Measurements from ENCODE around the gene SIGLEC12. TPM values are rescaled to one million over a fixed set of nuclear protein-coding genes. Genes with fewer than 3 reads are reported as not detected.
"Not testable (repeated sequence)": the region's sequence is repeated elsewhere in the genome, so short reads cannot be mapped to it uniquely, and the experiment has no call there.

The SIGLEC12 gene
- total RNA-seq, 2 experiments from 2014 or later = 0.98 to 3.9 TPM

DNA sequence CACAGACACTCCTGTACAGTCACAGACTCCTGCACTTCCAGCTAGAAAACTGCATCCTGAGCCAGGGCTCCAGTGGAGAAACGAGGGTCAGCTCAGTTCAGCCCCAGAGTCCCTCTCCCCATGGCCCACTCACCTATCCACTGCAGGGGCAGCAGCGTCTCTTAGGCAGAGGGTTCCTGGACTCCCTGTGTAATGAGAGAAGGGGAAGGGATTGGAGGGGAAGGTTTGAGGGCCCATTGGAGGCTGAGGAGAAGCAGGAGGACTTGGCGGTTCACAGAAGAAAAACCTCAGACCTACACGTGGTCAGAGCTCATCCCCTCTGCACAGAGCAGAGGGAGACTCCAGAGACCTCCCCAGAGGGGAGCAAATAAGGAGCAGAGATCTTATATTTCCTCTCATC, 32.4 kb downstream of the SIGLEC12 start:
- DNase-seq (no peak), ATAC-seq (no peak)
- H3K36me3 Mint-ChIP-seq = peaks cover 5% of the 10 kb centered on the region
- H3K9me3 Mint-ChIP-seq (ENCODE audit: low read depth) = no peaks in the 10 kb centered on the region
- CTCF ChIA-PET = interaction anchor here (1.4 to 2.3 kb wide), 4 partner anchors 29 to 235 kb away, joined by 3 to 12 read pairs (median 8); no protein-coding TSS in a partner anchor
- peaks cover 29% of the 10 kb centered on the region for H3K4me1 Mint-ChIP-seq
- no peak overlapping the region for H3K4me3 Mint-ChIP-seq
- H3K27ac Mint-ChIP-seq = no peak overlapping the region
- peaks cover 40% of the 10 kb centered on the region for H3K27me3 Mint-ChIP-seq

- CTCF ChIA-PET = interaction anchor here (1.2 to 2.3 kb wide), 5 partner anchors 29 to 236 kb away, joined by 3 to 12 read pairs (median 5); no protein-coding TSS in a partner anchor
- Mint-ChIP-seq H3K27me3 (peaks cover 42% of the 10 kb centered on the region), H3K36me3 (peaks cover 5% of the 10 kb centered on the region), H3K4me3 (no peak overlapping the region), H3K9me3 (ENCODE audit: low read depth) (no peaks in the 10 kb centered on the region), H3K4me1 (peaks cover 31% of the 10 kb centered on the region), H3K27ac (no peak overlapping the region)
- no peak for ATAC-seq
- no peak for DNase-seq
Observed at GRCh38 chr19:51468545-51468920, 33.1 kb downstream of the SIGLEC12 start.

GRCh38 chr19:51467864-51468544, 33.6 kb downstream of the SIGLEC12 start:
- CTCF ChIA-PET = interaction anchor here (1.0 to 2.3 kb wide), 5 partner anchors 47 to 236 kb away, joined by 3 to 12 read pairs (median 3); no protein-coding TSS in a partner anchor
- H3K27ac Mint-ChIP-seq = no peak overlapping the region
- H3K4me3 Mint-ChIP-seq = no peak overlapping the region
- H3K9me3 Mint-ChIP-seq (ENCODE audit: low read depth) = no peaks in the 10 kb centered on the region
- peaks cover 47% of the 10 kb centered on the region for H3K27me3 Mint-ChIP-seq
- H3K4me1 Mint-ChIP-seq = peaks cover 36% of the 10 kb centered on the region
- DNase-seq = no peak
- H3K36me3 Mint-ChIP-seq = peaks cover 5% of the 10 kb centered on the region
- no peak for ATAC-seq

- ATAC-seq (no peak), DNase-seq (no peak)
- H3K4me1 Mint-ChIP-seq = peaks cover 39% of the 10 kb centered on the region
- H3K9me3 Mint-ChIP-seq (ENCODE audit: low read depth) = no peaks in the 10 kb centered on the region
- no peak overlapping the region for H3K4me3 Mint-ChIP-seq
- H3K27ac Mint-ChIP-seq = no peak overlapping the region
- H3K27me3 Mint-ChIP-seq = peaks cover 49% of the 10 kb centered on the region
- peaks cover 5% of the 10 kb centered on the region for H3K36me3 Mint-ChIP-seq
- CTCF ChIA-PET = interaction anchor here (2.3 kb wide), 1 partner anchor 190 kb away, joined by 12 read pairs; no protein-coding TSS in a partner anchor
Observed at GRCh38 chr19:51466723-51467122, 34.9 kb downstream of the SIGLEC12 start.

DNA sequence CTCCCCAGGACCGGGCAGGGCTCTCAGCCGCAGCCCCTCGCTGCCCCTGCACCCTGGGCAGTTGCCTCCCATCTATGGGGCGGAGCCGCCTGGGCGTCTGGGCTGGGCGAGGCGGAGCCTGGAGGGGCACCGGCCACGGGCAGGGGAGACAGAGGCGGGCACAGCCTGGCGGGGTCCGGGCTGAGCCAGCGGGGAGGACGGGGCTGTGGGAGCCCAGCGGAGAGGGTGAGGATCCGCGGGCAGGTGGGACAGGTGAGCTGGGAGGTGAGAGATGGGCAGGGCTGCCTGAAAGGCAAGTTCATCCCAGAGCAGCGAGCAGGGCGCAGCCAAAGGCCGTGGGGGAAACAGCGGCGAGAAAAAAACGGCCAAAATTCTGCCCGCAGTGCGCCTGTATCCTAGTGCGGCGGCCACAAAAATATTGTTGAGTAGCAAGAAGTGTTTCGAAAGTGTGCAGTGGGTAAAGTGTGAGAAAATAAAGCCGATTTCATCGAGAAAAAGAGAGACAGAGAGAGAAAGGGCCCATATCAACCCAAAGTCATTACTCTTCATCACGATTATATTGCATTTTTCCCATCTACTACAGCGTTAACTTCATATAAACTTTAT, 37.5 kb downstream of the SIGLEC12 start:
- H3K9me3 Mint-ChIP-seq (ENCODE audit: low read depth); H3K36me3 Mint-ChIP-seq; H3K27ac Mint-ChIP-seq; CTCF ChIA-PET; DNase-seq; H3K4me3 Mint-ChIP-seq: not testable (repeated sequence)
- ATAC-seq = peak; percentile 67
- Mint-ChIP-seq H3K4me1 (peaks cover 44% of the 10 kb centered on the region), H3K27me3 (peaks cover 53% of the 10 kb centered on the region)

GRCh38 chr19:51462681-51463080, 38.9 kb downstream of the SIGLEC12 start:
- Mint-ChIP-seq H3K9me3 (ENCODE audit: low read depth) (no peaks in the 10 kb centered on the region), H3K27me3 (peaks cover 51% of the 10 kb centered on the region), H3K4me3 (no peak overlapping the region), H3K27ac (no peak overlapping the region), H3K4me1 (peaks cover 30% of the 10 kb centered on the region), H3K36me3 (peaks cover 5% of the 10 kb centered on the region)
- no peak for DNase-seq
- ATAC-seq = no peak
- CTCF ChIA-PET = interaction anchor here (0.7 to 1.7 kb wide), 5 partner anchors 10 to 53 kb away, joined by 3 to 8 read pairs (median 3); no protein-coding TSS in a partner anchor

- Mint-ChIP-seq H3K4me3 (no peak overlapping the region), H3K4me1 (peaks cover 27% of the 10 kb centered on the region), H3K27ac (no peak overlapping the region), H3K27me3 (peaks cover 47% of the 10 kb centered on the region), H3K36me3 (peaks cover 5% of the 10 kb centered on the region), H3K9me3 (ENCODE audit: low read depth) (no peaks in the 10 kb centered on the region)
- ATAC-seq (no peak), DNase-seq (no peak)
- CTCF ChIA-PET = interaction anchor here (0.6 to 1.7 kb wide), 3 partner anchors 11 to 42 kb away, joined by 3 to 8 read pairs (median 5); no protein-coding TSS in a partner anchor
Observed at GRCh38 chr19:51462276-51462675, 39.3 kb downstream of the SIGLEC12 start.

DNA sequence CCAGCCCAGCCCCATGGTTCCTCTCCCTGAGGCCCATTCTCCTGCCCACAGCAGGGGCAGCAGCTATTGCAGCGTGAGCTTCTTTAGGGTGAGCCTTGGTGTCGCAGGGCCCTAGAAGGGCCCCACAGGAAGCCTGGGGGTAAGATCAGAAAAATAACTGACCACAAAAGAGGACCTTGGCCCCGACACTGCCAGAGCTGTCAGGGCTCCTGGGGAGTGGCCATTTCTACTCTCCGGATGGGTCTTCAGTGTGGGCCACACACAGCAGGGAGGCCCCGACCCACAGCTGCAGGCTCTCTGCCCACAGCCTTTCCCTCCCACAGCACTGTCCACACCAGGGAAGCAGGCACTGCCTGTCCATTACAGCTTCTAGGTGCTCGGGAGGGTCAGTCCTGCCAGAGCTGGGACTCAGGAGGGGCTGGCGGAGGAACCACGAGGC, 39.9 kb downstream of the SIGLEC12 start:
- Mint-ChIP-seq H3K9me3 (ENCODE audit: low read depth) (no peaks in the 10 kb centered on the region), H3K4me3 (no peak overlapping the region), H3K36me3 (peaks cover 5% of the 10 kb centered on the region), H3K27ac (no peak overlapping the region), H3K27me3 (peaks cover 41% of the 10 kb centered on the region), H3K4me1 (peaks cover 24% of the 10 kb centered on the region)
- DNase-seq (no peak), ATAC-seq (no peak)
- CTCF ChIA-PET = interaction anchor here (0.6 to 1.7 kb wide), 3 partner anchors 11 to 41 kb away, joined by 3 to 8 read pairs (median 5); no protein-coding TSS in a partner anchor

DNA sequence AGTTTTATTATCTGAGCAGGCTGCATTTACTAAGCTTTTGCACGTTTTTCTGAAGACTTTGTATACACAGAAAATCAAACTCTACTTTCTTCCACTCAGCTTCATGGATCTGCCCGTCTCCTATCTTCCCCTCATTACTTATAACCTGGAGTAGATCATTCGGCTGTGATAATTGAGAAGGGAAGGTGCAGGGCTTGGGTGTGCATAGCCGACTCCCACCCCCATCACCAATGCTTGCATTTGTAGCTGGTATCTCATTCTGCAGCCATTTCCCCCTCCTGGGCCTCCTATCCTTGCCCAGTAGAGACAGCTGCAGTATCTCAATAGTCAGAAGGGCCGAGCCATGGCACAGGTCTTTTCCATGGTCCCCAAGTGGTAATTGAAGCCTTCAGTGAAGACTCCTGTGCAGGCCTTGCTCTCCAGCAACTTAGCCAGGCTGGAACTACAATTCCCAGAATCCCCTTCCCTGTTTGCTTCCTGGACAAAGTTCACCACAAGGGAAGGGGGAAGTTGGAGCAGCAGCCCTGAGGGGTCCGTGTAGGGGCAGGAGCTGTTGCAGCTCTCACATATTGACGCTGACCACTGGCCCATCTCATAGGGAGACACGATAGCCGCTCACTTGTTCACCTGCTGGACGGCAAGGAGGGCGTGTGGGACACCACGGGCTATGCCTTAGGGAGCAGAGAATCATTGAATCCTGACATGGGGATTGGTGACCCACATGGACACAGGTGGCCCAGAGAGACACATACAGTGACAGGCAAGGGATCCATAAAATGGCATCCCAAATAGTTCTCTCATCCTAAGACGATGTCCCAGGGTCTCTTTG, 41.2 kb downstream of the SIGLEC12 start:
- Mint-ChIP-seq H3K27ac (no peak overlapping the region), H3K4me1 (peaks cover 22% of the 10 kb centered on the region), H3K27me3 (peaks cover 30% of the 10 kb centered on the region), H3K4me3 (no peak overlapping the region), H3K9me3 (ENCODE audit: low read depth) (no peaks in the 10 kb centered on the region), H3K36me3 (peaks cover 5% of the 10 kb centered on the region)
- CTCF ChIA-PET = no interaction called here
- DNase-seq (no peak), ATAC-seq (no peak)

GRCh38 chr19:51458899-51459505, 42.6 kb downstream of the SIGLEC12 start:
- Mint-ChIP-seq H3K9me3 (ENCODE audit: low read depth) (no peaks in the 10 kb centered on the region), H3K36me3 (no peaks in the 10 kb centered on the region), H3K4me1 (peaks cover 17% of the 10 kb centered on the region), H3K27me3 (peaks cover 22% of the 10 kb centered on the region), H3K4me3 (no peak overlapping the region), H3K27ac (no peak overlapping the region)
- CTCF ChIA-PET = interaction anchor here (0.8 kb wide), 1 partner anchor 22 kb away, joined by 3 read pairs; no protein-coding TSS in a partner anchor
- no peak for ATAC-seq
- DNase-seq = peak; percentile 15

- no peak for ATAC-seq
- peak; percentile 30 for DNase-seq
- CTCF ChIA-PET = interaction anchor here (0.8 kb wide), 1 partner anchor 22 kb away, joined by 3 read pairs; no protein-coding TSS in a partner anchor
- no peaks in the 10 kb centered on the region for H3K9me3 Mint-ChIP-seq (ENCODE audit: low read depth)
- H3K4me3 Mint-ChIP-seq = no peak within 1 kb of the TSS
- H3K4me1 Mint-ChIP-seq = peaks cover 12% of the 10 kb centered on the region
- no peaks in the 10 kb centered on the region for H3K36me3 Mint-ChIP-seq
- peaks cover 21% of the 10 kb centered on the region for H3K27me3 Mint-ChIP-seq
- H3K27ac Mint-ChIP-seq = no peak within 1 kb of the TSS
Observed at GRCh38 chr19:51458051-51458645, 43.5 kb downstream of the SIGLEC12 start, which contains the start of gene SIGLEC8. Gene SIGLEC8 (minus strand): TSS chr19:51458454. CDS start chr19:51458387, 67 bp downstream.

- Mint-ChIP-seq H3K9me3 (ENCODE audit: low read depth) (no peaks in the 10 kb centered on the region), H3K4me3 (no peak overlapping the region), H3K27ac (no peak overlapping the region), H3K27me3 (peaks cover 14% of the 10 kb centered on the region), H3K4me1 (peaks cover 8% of the 10 kb centered on the region), H3K36me3 (no peaks in the 10 kb centered on the region)
- CTCF ChIA-PET = no interaction called here
- no peak for ATAC-seq
- peak; percentile 31 for DNase-seq
Observed at GRCh38 chr19:51457351-51458013, 44.1 kb downstream of the SIGLEC12 start.
